Left renal cortex interstitium (tissue), 4 donors: ENCODE measurements around the gene SNN. TPM values are rescaled to one million over a fixed set of nuclear protein-coding genes. Genes with fewer than 3 reads are reported as not detected.

Experiments
- DNase-seq, 4 donors: peaks; one replicate each; pipeline ENCODE4 v3.0.0-alpha.2; 2013; ENCODE audit warnings: low read depth in 4 of 4, low spot score in 2 of 4, missing footprints in 1 of 4
- polyA plus RNA-seq, 4 donors: library from polyadenylated mRNA; unstranded; fragments of 120-200 nt; gene quantifications; one replicate each; pipeline ENCODE4 v1.2.1, GENCODE V29; 2013; ENCODE audit not compliant: insufficient read length in 4 of 4

SNN gene
- polyA plus RNA-seq, result 10 to 100 TPM; 30.4 to 39.4 (median 37.4) TPM

DNA sequence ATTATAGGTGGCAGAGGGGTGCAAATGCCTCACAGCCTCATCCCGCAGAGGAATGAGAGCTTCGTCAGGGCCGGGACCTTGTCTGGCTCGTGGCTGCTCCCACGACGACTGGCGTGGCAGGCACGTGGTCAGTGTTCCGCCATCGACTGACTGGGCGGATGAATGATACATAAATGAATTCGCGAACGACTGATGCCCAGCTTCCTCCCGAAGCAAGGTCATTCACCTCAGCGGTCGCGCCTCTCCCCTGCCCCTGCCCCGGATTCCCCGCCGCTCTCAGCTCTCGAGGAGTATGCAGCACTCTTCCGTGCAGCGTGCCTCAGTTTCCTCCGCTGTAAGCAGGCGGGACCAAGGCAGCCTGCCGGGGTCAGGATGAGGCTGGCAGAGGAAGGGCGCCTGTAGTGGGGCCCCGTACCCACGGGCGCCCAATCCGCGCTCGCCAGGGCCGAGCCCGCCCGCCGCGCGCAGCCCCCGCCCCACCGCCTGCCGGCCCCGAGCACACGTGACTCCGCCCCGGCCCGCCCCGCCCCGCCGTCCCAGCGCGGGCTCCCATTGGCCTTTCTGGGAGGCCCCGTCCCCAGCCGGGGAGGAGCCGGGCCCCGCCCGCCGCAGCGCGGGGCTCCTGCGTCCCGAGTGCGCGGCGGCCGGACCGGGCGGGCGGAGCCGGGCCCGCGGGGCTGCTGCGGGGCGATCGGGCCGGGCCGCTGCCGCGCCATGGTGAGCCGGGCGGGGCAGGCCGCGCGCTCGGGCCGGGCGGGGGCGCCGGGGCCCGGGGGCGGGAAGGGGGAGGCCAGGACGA, at the start of gene SNN:
SNN (plus strand) TSS at position 632 of the 799 bp plus-strand sequence. CDS start 7,605 bp downstream, outside the sequence.
- peak in 3 of 4 donors; percentile 66 to 86 (median 66) for DNase-seq

DNA sequence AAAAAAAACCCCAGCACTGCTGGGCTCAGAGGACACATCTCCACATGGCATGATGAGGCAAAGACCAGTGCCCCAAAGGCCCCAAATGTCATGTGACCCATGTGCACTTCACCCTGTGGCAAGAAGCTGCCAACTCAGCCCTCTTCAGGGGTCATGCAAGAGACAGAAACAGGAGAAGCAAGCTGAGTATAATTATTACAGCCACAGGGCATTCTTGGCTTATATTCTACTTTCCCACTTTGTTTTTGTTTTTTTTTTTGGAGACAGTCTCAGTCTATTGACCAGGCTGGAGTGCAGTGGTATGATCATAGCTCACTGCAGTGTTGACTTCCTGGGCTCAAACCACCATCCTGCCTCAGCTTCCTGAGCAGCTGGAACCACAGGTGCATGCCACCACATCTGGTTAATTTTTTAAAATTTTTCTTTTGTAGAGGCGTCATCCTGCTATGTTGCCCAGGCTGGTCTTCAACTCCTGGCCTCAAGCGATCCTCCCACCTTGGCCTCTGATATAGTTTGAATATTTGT, 48.9 kb upstream of the SNN start:
- DNase-seq, result no peak

DNA sequence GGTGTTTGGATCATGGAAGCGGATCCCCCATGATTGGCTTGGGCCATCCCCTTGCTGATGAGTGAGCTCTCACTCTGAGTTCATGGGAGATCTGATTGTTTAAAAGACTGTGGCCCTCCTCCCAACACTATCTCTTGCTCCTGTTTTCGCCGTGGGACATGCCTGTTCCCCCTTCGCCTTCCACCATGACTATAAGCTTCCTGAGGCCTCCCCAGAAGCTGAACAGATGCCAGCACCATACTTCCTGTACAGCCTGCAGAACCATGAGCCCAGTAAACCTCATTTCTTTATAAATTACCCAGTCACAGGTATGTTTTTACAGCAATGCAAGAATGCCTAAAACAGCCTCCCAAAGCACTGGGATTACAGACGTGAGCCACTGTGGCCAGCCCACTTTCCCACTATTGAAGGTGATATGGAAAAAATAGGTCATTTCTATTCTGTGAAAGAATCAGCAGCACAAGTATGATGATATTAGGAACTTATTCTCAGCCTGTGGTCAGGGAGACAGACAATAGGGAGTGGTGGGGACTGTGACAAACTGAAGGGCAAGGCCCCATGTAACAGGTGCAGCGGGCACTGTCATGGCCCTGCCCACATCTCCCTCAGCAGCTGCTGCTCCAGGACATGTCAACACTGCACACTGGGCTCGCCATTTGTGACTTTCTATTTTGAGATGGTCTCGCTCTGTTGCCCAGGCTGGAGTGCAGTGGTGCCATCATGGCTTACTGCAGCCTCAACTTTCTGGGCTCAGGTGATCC, 47.8 kb upstream of the SNN start:
- DNase-seq, result no peak

DNA sequence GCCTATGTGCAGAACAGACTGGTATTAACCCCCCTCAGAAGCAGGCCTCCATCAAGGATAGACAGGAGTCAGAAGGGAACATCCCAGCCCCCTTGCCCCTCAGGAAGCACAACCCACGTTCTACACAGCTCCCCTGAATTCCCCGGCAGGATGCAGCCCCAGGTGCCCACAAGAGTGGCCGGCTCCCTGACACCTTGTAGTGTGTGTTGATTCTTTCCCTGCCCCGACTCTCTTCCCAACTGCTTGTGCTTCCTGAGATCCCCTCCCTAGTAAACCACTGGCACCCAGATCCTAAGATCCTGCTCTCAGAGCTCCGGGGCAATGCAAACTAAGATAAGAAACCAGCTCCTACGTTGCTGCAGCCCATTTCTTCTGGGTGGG, 46.7 kb upstream of the SNN start:
- DNase-seq, result no peak

DNA sequence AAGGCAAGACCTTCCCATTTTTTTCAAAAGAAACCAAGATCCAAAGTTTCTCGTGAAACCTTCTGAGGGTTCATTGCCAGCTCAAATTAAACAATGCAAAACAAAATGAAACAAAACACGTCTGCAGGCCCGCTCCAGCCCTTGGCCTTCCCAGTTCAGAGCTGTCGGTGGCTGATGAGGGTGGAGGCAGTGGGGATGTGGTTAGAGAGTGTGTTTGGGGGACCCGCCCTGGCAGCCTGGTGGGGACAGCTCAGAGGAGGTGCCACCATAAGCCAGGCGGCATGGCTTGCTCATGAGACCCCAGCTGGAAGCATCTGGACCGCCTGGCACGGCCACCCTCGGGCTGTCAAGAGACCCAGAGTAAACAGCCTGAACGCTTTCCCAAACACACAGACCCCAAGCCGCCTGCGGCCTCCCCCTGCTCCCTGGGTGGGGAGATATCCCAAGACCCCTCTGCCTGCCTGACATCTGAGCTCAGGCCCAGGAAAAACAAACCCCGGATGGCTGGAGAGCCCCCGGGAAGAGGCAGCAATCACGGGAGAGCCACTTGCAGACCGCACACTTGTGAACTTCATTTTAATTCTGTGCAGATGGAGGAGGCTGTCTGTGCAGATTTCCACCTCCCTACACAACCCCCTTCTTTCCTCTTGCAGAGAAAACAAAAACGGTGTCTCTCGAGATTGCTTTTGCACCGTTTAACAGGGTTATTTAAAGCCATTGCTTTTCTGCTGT, 46.2 kb upstream of the SNN start:
- DNase-seq, result no peak

DNA sequence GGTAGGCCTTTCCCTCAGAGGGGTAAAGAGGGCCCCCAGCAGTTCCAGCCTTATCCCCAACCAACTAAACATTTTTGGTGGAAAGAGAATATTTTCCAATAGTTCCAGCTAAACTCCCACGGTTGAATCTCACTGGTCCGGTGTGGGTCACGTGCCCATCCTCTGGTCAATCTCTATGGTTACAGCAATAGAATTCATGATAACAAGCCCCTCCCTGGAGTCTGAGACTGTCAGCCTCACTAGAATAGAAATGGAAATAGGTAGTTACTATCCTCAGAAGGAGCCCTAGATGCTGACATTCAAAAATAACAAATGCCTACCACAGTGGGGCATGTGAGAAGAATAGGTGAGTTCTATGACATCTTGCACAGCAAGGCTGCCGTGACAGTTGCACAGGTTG, 44.0 kb upstream of the SNN start:
- DNase-seq, result no peak

DNA sequence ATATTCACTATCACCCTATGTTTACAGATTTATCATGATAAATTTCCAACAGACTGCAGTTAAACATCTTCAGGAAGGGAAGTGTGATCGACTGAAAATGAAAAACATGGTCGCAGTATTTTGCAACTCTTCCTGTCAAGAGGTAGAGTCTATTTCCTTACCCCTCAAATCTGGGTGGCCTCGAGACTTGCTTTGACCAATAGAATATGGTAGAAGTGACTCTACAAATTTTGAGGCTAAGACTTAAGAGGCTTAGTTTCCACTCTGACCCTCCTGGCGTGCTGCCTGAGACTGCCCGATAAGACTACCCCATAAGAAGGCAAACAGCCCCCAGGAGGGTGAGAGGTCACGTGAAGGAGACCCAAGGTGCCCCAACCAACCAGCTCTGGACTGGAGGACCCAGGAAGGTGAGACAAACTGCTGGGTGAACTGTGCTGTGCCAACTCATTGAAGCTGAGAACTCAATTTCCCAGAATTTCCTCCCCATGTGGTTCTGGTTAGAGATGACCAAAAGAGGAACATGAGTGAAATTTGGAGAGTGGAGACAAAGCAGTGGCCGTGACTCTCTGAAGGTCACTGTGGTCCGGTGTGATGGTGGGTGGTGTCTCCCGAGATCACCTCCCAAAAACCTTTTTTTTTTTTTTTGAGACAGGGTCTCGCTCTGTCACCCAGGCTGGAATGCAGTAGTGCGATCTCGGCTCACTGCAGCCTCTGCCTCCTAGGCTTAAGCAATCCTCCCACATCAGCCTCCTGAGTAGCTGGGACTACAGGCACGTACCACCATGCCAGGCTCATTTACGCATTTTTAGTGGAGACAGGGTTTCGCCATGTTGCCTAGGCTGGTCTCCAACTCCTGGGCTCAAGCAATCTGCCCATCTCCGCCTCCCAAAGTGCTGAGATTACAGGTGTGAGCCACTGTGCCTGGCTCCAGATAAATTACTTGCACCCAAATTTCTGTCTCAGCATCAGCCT, 43.3 kb upstream of the SNN start:
- DNase-seq, result no peak

DNA sequence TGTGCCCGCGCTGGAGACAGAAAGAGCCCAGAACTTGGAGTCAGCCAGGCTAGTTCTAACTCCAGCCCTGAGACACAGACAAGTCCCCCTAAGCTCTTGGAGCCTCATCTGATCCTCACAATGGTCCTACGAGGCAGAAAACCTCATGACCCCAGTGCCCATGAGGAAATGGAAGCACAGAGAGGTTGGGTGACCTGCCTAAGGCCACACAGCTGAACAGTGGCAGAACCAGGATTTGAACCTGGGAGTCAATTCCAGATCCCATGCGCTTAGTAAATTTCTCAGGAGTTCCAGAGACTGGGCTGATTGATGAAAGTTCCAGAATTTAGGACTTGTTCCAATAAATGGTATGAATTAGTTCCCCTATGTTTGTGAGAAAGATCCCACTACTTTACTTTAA, 42.5 kb upstream of the SNN start:
- no peak for DNase-seq

DNA sequence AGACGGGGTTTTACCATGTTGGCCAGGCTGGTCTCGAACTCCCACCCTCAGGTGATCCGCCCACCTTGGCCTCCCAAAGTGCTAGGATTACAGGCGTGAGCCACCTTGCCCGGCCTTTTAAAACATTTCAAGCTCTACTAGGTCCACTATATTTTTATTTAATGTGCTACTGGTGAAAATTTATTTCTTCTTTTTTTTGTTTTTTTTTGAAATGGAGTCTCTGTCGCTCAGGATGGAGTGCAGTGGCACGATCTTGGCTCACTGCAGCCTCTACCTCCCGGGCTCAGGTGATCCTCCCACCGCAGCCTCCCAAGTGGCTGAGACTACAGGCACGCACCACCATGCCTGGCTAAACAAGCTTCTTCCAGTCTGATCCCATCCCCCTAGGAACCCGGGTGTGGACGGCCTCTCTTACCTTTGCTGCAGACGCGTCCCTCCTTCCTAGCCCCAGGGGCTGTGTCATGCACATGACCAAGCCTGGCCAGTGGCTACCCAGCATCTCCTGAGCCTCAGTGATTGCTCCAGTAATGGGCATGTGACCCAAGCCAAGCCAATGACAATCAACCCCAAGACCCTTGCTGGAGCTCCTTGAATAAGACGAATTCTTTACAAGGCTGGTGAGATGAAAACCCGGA, 41.5 kb upstream of the SNN start:
- no peak for DNase-seq

DNA sequence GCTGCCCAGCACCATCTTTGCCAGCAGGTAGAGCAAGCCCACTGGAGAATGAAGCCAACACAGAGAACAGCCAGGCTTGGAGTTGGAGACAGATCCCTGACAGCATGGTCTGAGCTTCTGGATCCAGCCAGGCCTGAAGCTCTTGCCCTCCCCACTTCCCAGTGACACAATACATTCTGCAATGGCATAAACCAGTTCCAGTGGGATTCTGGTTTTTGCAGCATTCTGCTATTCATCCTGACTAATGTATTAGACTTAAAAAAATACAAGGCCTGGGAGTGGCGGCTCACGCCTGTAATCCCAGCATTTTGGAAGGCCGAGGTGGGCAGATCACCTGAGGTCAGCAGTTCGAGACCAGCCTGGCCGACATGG, 41.0 kb upstream of the SNN start:
- no peak for DNase-seq

DNA sequence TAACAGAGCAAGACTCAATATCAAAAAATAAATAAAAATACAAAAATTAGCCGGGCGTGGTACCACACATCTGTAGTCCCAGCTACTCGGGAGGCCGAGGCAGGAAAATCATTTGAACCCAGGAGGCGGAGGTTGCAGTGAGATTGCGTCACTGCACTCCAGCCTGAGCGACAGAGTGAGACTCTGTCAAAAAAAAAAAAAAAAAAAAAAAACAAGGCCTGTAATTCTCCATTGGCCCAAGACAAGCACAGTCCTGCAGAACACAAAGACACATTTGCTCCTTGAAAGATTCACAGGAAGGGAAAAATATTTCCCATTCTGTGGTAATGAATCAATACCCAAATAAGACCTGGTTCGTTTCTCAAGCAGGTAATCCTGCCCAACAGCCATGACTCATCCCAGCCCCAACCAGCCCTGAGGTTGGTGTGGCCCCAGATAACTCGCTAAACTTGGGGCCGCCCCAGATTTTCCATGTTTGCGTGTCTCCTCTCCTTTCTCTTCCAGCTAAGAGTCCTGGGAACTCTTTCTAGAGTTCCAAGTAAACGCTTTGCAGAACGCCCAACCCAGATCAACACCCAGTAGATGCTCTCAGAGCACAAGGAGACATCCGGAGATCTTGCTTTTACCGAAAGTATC, 40.3 kb upstream of the SNN start:
- no peak for DNase-seq

DNA sequence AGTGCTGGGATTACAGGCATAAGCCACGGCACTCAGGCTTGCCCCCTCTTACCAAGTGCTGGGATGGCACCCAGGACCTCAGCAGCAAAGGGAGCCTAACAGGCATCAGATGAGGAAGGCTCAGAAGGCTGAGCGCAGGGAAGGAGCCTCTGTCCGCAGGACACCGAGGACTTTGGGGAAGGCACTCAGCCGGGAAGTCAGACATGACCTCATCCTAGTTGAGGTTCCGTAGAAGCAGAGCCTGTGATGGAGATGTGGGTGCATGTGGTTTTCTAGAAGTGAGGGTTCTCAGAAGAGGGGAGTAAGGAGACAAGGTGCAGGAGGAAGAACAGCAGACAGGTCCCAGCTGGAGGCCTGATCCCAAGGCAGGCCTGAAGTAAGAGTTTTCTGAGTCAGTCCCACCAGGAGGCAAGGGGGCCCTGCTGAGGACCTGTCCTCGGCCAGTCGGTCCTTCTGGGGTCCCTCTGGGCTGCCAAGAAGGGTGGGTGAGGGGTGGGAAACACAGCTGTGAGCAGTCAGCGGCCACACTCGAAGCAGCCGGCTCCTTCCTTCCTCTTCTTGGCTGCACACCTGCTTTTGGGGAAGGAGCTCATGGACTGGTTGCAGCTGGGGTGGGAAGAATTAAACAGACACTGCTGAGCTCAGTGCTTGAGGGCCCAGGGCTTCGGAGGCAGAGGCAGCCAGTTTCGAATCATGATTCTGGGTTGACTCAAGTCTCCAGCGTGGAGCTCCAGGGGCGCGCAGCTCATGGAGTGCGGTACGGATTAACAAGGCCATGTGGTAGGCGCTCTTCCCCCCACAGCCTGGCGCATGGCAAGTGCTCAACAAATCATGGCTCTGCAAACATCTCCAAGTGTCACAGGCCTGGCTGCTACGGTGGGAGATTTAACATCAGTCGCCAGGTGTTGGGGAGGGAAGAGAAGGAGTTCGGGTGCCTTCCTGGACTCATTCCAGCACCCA, 38.9 kb upstream of the SNN start:
- no peak for DNase-seq

DNA sequence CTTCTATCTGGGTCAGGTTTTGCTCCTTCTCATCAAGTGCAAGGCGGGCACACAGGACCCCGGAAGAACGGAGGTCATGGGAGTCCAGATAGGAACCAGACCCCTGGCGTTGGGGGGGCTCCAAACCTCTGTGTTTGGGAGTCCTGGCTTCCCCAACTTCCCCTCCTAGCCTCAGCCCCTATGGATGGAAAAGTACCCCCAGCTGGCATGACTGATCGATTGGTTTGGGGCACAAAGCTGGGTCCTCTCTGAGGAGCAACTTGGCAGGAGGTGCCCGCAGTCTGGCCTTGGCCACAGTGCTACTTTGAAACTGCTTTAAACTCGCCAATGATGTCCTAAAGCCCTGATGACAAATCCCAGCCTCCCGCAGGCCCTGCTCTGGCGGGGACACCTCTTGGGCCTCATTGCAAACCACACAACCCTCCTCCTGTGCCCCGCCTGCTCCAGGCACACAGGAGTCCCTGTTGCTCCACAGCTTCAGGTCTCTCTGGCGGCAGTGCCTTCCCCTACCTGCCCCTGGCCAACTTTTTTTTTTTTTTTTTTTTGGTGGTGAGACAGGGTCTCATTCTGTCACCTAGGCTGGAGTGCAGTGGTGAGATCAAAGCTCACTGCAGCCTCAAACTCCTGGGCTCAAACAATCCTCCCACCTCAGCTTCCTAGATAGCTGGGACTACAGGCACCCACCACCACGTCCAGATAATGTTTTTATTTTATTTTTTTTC, 38.0 kb upstream of the SNN start:
- DNase-seq, result no peak

DNA sequence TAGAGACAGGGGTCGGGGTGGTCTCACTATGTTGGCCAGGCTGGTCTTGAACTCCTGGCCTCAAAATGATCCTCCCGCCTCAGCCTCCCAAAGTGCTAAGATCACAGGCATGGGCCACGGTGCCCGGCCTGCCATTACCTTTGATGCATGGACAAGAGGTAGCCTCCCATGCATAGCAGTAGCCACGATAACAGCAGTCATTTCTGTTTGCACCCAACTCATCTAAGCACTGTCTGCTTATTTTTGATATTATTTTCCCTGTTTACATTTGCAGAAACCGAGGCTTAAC, 37.5 kb upstream of the SNN start:
- no peak for DNase-seq

DNA sequence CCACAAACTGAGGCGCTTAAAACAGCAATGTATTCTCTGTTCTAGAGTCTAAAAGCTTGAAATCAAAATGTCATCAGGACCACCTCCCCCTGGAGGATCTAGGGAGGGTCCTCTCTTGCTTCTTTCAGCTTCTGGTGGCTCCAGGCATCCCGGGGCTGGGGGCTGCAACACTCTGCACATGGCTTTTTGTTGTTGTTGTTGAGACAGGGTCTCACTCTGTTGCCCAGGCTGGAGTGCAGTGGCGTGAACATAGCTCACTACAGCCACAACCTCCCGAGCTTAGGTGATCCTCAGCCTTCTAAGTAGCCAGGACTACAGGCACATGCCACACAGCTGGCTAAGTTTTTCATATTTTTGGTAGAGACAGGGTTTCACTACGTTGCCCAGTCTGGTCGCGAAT, 37.0 kb upstream of the SNN start:
- no peak for DNase-seq

DNA sequence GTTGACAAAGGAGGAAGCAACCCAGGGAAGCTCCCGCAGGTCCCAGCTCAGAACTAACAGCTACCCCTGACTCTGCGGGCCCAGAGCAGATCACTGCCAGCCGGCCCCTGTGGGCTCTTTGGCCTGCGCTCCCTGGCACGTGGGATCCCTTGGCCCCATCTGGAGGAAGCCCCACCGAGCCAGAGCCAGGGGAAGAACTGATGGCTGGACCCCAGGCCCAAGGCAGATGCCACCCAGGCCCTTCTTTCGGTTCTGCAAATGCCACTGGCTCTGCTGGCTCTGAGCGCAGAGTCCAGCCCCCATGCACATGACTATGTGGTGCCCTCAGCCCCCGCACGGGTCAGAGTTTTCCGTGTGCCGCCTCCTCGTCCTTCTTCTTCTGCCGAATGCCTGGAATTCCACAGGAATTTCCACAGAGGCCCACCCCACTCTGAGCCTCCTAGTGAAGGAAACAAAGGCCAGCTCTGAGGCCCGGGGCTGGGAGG, 35.8 kb upstream of the SNN start:
- DNase-seq, result no peak

DNA sequence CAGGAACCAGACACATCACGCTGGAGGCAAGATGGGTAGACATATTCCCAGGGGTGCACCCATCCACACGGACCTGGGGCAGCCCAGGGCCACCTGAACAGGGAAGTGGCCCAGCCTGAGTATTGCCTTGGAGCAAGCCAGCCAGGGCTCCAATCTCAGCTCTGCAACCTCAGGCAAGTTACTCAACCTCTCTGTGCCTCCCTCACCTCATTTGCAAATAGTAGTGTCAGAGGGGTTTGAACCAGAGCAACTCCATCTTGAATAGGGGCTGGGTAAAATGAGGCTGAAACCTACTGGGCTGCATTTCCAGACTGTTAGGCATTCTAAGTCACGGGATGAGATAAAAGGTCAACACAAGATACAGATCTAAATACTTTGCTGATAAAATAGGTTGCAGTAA, 35.1 kb upstream of the SNN start:
- no peak for DNase-seq
